IMR-90 (cell line): ENCODE measurements around the gene CLDN22. TPM values are rescaled to one million over a fixed set of nuclear protein-coding genes. Genes with fewer than 3 reads are reported as not detected.

Experiments
- ATAC-seq: fragments of 200-7000 bp; cut with Tn5 transposase; 2 replicates; pipeline ENCODE4 v1.9.1; 2020; ENCODE audit warnings: low read depth, mild to moderate bottlenecking, moderate library complexity
- BruUV-seq: library from RNA; stranded (reverse); fragments of 400-500 nt; replicated peaks from 2 replicates; lab custom pipeline; 2021; lab: Mats Ljungman, UMichigan
- CTCF ChIA-PET: fragments of 300-600 bp; formaldehyde crosslinking; extraction: SDS; loops from one replicate; lab custom pipeline; 2021; ENCODE audit warnings: antibody characterized with exemption; lab: Yijun Ruan, JAX
- POLR2A ChIA-PET: fragments of 300-600 bp; sonication (Branson Sonifier 250); formaldehyde crosslinking; loops from one replicate; lab custom pipeline; 2022; ENCODE audit warnings: antibody characterized with exemption; ENCODE audit not compliant: unreplicated experiment; lab: Charles Lee
- DNase-seq: peaks from one replicate; pipeline ENCODE4 v3.0.0; 2013
- H2AFZ ChIP-seq: replicated peaks from 2 replicates; pipeline ENCODE3; 2013; ENCODE audit warnings: low read length, mild to moderate bottlenecking; ENCODE audit not compliant: poor library complexity
- H2AK5ac ChIP-seq: 2 replicates; pipeline ENCODE4 v1.6.1; 2013; ENCODE audit warnings: low read depth, low read length, inconsistent platforms
- H2AK9ac ChIP-seq: replicated peaks from 2 replicates; pipeline ENCODE3; 2013; ENCODE audit warnings: mild to moderate bottlenecking, low read depth, low read length, moderate library complexity; ENCODE audit not compliant: poor library complexity
- H2BK120ac ChIP-seq: 2 replicates; pipeline ENCODE4 v1.6.1; 2013; ENCODE audit warnings: low read depth, low read length, inconsistent platforms
- H2BK15ac ChIP-seq: 3 replicates; pipeline ENCODE4 v1.6.1; 2013; ENCODE audit warnings: low read depth, low read length, inconsistent platforms
- H2BK20ac ChIP-seq: 2 replicates; pipeline ENCODE4 v1.6.1; 2013; ENCODE audit warnings: low read depth, mild to moderate bottlenecking, inconsistent platforms, low read length, moderate library complexity
- H2BK5ac ChIP-seq: 2 replicates; pipeline ENCODE4 v1.6.1; 2013; ENCODE audit warnings: mild to moderate bottlenecking, low read depth, low read length, inconsistent platforms; ENCODE audit not compliant: poor library complexity, severe bottlenecking
- H3K14ac ChIP-seq: replicated peaks from 2 replicates; pipeline ENCODE4 v1.6.1; 2013; ENCODE audit warnings: low read depth, low read length, inconsistent platforms
- H3K18ac ChIP-seq: 2 replicates; pipeline ENCODE4 v1.6.1; 2013; ENCODE audit warnings: low read depth, low read length, control low read depth
- H3K23ac ChIP-seq: 2 replicates; pipeline ENCODE4 v1.6.1; 2013; ENCODE audit warnings: low read depth, low read length, inconsistent platforms
- H3K27ac ChIP-seq: 2 replicates; pipeline ENCODE4 v1.5.1; 2013; ENCODE audit warnings: mild to moderate bottlenecking, control low read depth, low read length; ENCODE audit not compliant: insufficient read depth
- H3K27me3 ChIP-seq: 2 replicates; pipeline ENCODE4 v1.6.1; 2013; ENCODE audit warnings: low read length; ENCODE audit not compliant: control insufficient read depth, insufficient read depth
- H3K36me3 ChIP-seq: 2 replicates; pipeline ENCODE4 v1.6.1; 2013; ENCODE audit warnings: low read length, mixed read lengths; ENCODE audit not compliant: control insufficient read depth, insufficient read depth
- H3K4ac ChIP-seq: 2 replicates; pipeline ENCODE4 v1.6.1; 2013; ENCODE audit warnings: low read depth, low read length, inconsistent platforms
- H3K4me1 ChIP-seq: 2 replicates; pipeline ENCODE4 v1.6.1; 2013; ENCODE audit warnings: low read length, mixed read lengths; ENCODE audit not compliant: control insufficient read depth, insufficient read depth
- H3K4me2 ChIP-seq: 2 replicates; pipeline ENCODE4 v1.6.1; 2013; ENCODE audit warnings: low read depth, mild to moderate bottlenecking, control low read depth, low read length, moderate library complexity
- H3K4me3 ChIP-seq: 2 replicates; pipeline ENCODE4 v1.5.1; 2013; ENCODE audit warnings: low read depth, mild to moderate bottlenecking, control low read depth, low read length, moderate library complexity; ENCODE audit not compliant: insufficient read depth
- H3K56ac ChIP-seq: 2 replicates; pipeline ENCODE4 v1.6.1; 2013; ENCODE audit warnings: low read length, inconsistent platforms; ENCODE audit not compliant: insufficient read depth; ENCODE audit errors: extremely low read depth
- H3K79me1 ChIP-seq, 2 experiments: 2 replicates each; pipeline ENCODE4 v1.6.1; 2013; ENCODE audit warnings: low read length in 2 of 2, inconsistent platforms in 1 of 2, low read depth in 1 of 2
- H3K9ac ChIP-seq: 2 replicates; pipeline ENCODE4 v1.6.1; 2013; ENCODE audit warnings: low read depth, low read length, control low read depth
- H3K9me1 ChIP-seq: 2 replicates; pipeline ENCODE4 v1.6.1; 2013; ENCODE audit warnings: low read length, inconsistent platforms; ENCODE audit not compliant: insufficient read depth
- H3K9me3 ChIP-seq: 2 replicates; pipeline ENCODE4 v1.6.1; 2013; ENCODE audit warnings: low read length; ENCODE audit not compliant: control insufficient read depth, insufficient read depth
- H4K20me1 ChIP-seq: 2 replicates; pipeline ENCODE4 v1.6.1; 2013; ENCODE audit warnings: low read length, inconsistent platforms; ENCODE audit not compliant: insufficient read depth
- H4K5ac ChIP-seq: 2 replicates; pipeline ENCODE4 v1.6.1; 2013; ENCODE audit warnings: mild to moderate bottlenecking, low read depth, low read length, control low read depth
- H4K8ac ChIP-seq, 2 experiments: 2 replicates each; pipeline ENCODE4 v1.6.1; 2013; ENCODE audit warnings: low read depth in 2 of 2, low read length in 2 of 2, control low read depth in 1 of 2, inconsistent platforms in 1 of 2
- H4K91ac ChIP-seq: 2 replicates; pipeline ENCODE4 v1.6.1; 2013; ENCODE audit warnings: low read depth, low read length, inconsistent platforms; ENCODE audit not compliant: insufficient read depth
- CEBPB ChIP-seq: IDR thresholded peaks from 2 replicates; pipeline ENCODE4 v1.6.1; 2012; ENCODE audit warnings: low read depth, low read length, improper control_type of control experiment
- MAFK ChIP-seq: IDR thresholded peaks from 2 replicates; pipeline ENCODE4 v1.6.1; 2012; ENCODE audit warnings: low read depth, low read length, improper control_type of control experiment
- NFE2L2 ChIP-seq: fragments of 150-350 bp; IDR thresholded peaks from 2 replicates; pipeline ENCODE4 v1.6.1; 2016; ENCODE audit warnings: low read depth, mild to moderate bottlenecking, low read length
- POLR2A ChIP-seq: IDR thresholded peaks from 2 replicates; pipeline ENCODE4 v1.6.1; 2012; ENCODE audit warnings: mild to moderate bottlenecking, low read depth, low read length
- RAD21 ChIP-seq: IDR thresholded peaks from 2 replicates; pipeline ENCODE4 v1.6.1; 2012; ENCODE audit warnings: low read length, improper control_type of control experiment
- RFX5 ChIP-seq: IDR thresholded peaks from 2 replicates; pipeline ENCODE4 v1.8.0; 2012; ENCODE audit warnings: low read depth, mild to moderate bottlenecking, low read length, moderate library complexity
- WGBS, 2 experiments: methylation state at CpG; one replicate each; pipeline versions ENCODE4 v1.1.5 to v1.1.7; 2013; ENCODE audit warnings: missing lambda C conversion rate in 2 of 2; ENCODE audit not compliant: insufficient read length in 1 of 2; ENCODE audit errors: extremely low coverage in 2 of 2; 5-methylcytosine and 5-hydroxymethylcytosine counted together
- dilution Hi-C: fragments of 300-500 bp; cut with HindIII; formaldehyde crosslinking; loops from one replicate; pipeline ENCODE4 v1.14.3; 2018; ENCODE audit warnings: low sequenced_read_pairs; ENCODE audit not compliant: unreplicated experiment
- in situ Hi-C: fragments of 300-500 bp; cut with MboI; formaldehyde crosslinking; loops from 3 replicates; pipeline ENCODE4 v1.14.3; 2019; ENCODE audit warnings: low sequenced_read_pairs, inconsistent platforms, mixed read lengths
- intact Hi-C: fragments of 100-400 bp; cut with micrococcal nuclease; formaldehyde crosslinking; loops from 2 replicates; pipeline ENCODE4 v1.10.0; 2022
- polyA plus RNA-seq, 3 experiments: library from polyadenylated mRNA; depleted of rRNA; stranded (reverse); fragments of >200 nt; gene quantifications; 2 replicates each; pipeline ENCODE4 v1.2.3, GENCODE V29; 2012; ENCODE audit warnings: low replicate concordance in 1 of 3
- total RNA-seq: library from RNA; depleted of rRNA; stranded (reverse); fragments of >200 nt; gene quantifications from 2 replicates; pipeline ENCODE4 v1.2.3, GENCODE V29; 2012

The CLDN22 gene
- total and polyA plus RNA-seq, 2 of the 4 experiments (the other 2 are of a cell fraction), result not detected

GRCh38 chr4:183304067-183304466 is 16.0 kb downstream of the CLDN22 start:
- Histone ChIP-seq H3K4me3 (no peak overlapping the region), H3K27ac (no peak overlapping the region), H3K14ac (no peak overlapping the region), H3K4ac (no peak overlapping the region), H3K27me3 (no peaks in the 10 kb centered on the region), H4K91ac (no peak overlapping the region), H2BK20ac (no peak overlapping the region), H2AFZ (no peak overlapping the region), H4K20me1 (no peaks in the 10 kb centered on the region), H3K9me1 (peaks cover 7% of the 10 kb centered on the region), H4K5ac (no peak overlapping the region), H3K56ac (no peak overlapping the region), H3K9ac (no peak overlapping the region), H3K79me1 (0 out of 4 replicates have a peak, but pooled peaks cover 0 to 4% of the 10 kb centered on the region in 2 experiments), H3K4me2 (no peak overlapping the region), H3K36me3 (peaks cover 13% of the 10 kb centered on the region), H2AK5ac (no peak overlapping the region), H2AK9ac (no peak overlapping the region), H3K18ac (no peak overlapping the region), H2BK120ac (no peak overlapping the region), H2BK15ac (no peak overlapping the region), H3K23ac (no peak overlapping the region), H3K4me1 (peaks cover 4% of the 10 kb centered on the region; the same call in 1 of the 2 replicates), H3K9me3 (no peaks in the 10 kb centered on the region), H4K8ac (no peak overlapping the region), H2BK5ac (no peak overlapping the region)
- TF ChIP-seq RFX5 (no peak), POLR2A (no peak), NFE2L2 (no peak), MAFK (no peak), CEBPB (no peak), RAD21 (no peak)
- ChIA-PET CTCF (no interaction called here), POLR2A (no interaction called here)
- WGBS, 2 experiments, result no CpG with 5 or more reads among the region's 4 CpGs
- no peak for ATAC-seq
- in situ Hi-C loops (no loop called here), dilution Hi-C loops (no loop called here), intact Hi-C loops (no loop called here)
- no peak for DNase-seq
- BruUV-seq, result no TSS peak
